Kidney epithelial cell (primary cell): Measurements from ENCODE around the gene MIPOL1. TPM values are rescaled to one million over a fixed set of nuclear protein-coding genes. Genes with fewer than 3 reads are reported as not detected.

Source experiments
- DNase-seq: peaks from one replicate; pipeline ENCODE4 v3.0.0-alpha.2; 2010; ENCODE audit warnings: low read depth
- H3K27me3 ChIP-seq: 2 replicates; pipeline ENCODE4 v1.6.0; 2011; ENCODE audit warnings: low read length; ENCODE audit not compliant: control insufficient read depth, insufficient read depth
- H3K36me3 ChIP-seq: 2 replicates; pipeline ENCODE4 v1.5.1; 2011; ENCODE audit warnings: low read length; ENCODE audit not compliant: control insufficient read depth, insufficient read depth
- H3K4me3 ChIP-seq: 2 replicates; pipeline ENCODE4 v1.5.1; 2011; ENCODE audit warnings: low read depth, mild to moderate bottlenecking, control low read depth, low read length
- total RNA-seq: library from RNA; depleted of rRNA; stranded (reverse); fragments of >200 nt; gene quantifications from 2 replicates; pipeline ENCODE4 v1.2.3, GENCODE V29; 2015
- TF ChIP-seq, protein P1 (sequence below): IDR thresholded peaks from 2 replicates; pipeline ENCODE4 v1.5.1; 2011; ENCODE audit warnings: mild to moderate bottlenecking, moderate library complexity, low read length, control low read depth, inconsistent platforms; ENCODE audit not compliant: insufficient read depth, poor library complexity, severe bottlenecking

The MIPOL1 gene
- total RNA-seq, 1 donor from 2014 or later, result 7.1 TPM

DNA sequence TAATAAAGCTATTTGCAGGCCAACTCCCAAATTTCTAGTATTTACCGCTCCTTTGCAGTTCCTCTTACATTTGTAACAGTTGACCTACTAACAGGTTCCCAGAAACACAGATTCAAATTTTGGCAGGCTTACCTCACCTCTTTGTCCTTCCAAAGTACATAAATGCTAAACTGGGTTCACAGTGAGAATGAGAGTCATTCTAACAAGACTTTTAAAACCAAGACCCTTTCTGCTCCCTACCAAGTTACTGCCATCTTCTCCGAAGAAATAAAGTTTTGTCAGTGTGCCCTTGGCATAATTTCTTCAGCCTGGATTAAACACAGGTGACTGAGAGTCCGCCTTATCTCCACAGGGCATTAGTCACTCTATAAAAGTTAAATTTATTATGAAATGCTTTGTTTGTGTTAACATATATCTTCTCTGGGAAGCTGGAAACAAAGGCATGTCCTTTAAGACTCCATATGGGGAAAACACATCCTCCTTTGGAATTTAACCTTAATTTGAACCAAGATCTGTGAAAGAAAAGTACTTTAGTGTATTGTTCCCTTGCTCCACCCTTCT is 369.2 kb downstream of the MIPOL1 start:
- Histone ChIP-seq H3K4me3 (no peak overlapping the region), H3K27me3 (no peaks in the 10 kb centered on the region), H3K36me3 (no peaks in the 10 kb centered on the region)
- DNase-seq, result no peak
- TF ChIP-seq, protein P1, sequence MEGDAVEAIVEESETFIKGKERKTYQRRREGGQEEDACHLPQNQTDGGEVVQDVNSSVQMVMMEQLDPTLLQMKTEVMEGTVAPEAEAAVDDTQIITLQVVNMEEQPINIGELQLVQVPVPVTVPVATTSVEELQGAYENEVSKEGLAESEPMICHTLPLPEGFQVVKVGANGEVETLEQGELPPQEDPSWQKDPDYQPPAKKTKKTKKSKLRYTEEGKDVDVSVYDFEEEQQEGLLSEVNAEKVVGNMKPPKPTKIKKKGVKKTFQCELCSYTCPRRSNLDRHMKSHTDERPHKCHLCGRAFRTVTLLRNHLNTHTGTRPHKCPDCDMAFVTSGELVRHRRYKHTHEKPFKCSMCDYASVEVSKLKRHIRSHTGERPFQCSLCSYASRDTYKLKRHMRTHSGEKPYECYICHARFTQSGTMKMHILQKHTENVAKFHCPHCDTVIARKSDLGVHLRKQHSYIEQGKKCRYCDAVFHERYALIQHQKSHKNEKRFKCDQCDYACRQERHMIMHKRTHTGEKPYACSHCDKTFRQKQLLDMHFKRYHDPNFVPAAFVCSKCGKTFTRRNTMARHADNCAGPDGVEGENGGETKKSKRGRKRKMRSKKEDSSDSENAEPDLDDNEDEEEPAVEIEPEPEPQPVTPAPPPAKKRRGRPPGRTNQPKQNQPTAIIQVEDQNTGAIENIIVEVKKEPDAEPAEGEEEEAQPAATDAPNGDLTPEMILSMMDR, result no peak

DNA sequence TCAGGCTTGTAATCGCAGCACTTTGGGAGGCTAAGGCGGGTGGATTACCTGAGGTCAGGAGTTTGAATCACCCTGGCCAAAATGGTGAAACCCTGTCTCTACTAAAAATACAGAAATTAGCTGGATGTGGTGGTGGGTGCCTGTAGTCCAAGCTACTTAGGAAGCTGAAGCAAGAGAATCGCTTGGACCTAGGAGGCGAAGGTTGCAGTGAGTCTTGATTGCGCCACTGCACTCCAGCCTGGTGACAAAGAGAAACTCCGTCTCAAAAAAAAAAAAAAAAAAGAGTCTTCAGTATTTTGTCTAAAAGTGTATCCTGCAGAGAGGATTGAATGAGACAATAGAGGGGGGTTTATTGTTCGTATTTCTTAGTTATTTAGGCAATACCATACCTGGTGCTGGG is 372.0 kb downstream of the MIPOL1 start:
- H3K36me3 ChIP-seq, result no peaks in the 10 kb centered on the region
- H3K4me3 ChIP-seq, result no peak overlapping the region
- no peaks in the 10 kb centered on the region for H3K27me3 ChIP-seq
- TF ChIP-seq, protein P1, result no peak
- no peak for DNase-seq

DNA sequence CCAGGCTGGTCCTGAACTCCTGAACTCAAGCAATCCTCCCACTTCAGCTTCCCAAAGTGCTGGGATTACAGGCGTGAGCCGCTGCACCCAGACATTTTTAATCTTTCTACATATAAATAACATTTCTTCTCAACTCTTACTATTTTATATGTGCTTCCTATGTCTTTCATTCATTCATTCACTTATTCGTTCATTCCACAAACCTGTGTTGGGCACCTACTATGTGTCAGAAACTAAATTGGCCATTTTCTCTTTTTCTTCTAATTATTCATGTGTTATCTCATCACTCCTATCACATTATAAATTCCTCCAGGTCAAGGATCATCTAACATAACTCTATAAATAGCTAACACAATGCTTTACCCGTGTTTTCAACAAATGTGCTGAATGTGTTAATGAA is 373.7 kb downstream of the MIPOL1 start:
- Histone ChIP-seq H3K36me3 (no peaks in the 10 kb centered on the region), H3K27me3 (no peaks in the 10 kb centered on the region), H3K4me3 (no peak overlapping the region)
- TF ChIP-seq, protein P1, result no peak
- DNase-seq, result no peak

DNA sequence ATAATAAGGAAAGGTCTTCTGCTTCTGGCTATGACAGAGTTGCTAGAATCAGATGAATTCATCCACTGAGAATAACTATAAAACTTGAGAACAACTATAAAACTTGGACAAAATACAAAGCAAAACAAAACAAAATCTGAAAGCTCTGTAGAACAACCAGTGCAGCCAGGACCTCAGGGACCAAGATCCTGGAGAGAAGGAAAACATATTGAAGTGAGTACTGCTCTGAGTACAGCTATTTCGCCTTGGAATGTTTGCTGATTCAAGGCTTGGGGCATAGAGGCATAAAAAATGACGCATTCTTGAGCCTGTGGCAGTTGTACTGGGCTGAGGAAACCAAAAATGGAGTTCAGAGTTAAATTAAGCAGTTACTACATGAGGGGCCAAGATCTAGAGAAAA is 375.6 kb downstream of the MIPOL1 start:
- DNase-seq, result no peak
- no peaks in the 10 kb centered on the region for H3K36me3 ChIP-seq
- H3K4me3 ChIP-seq, result no peak overlapping the region
- TF ChIP-seq, protein P1, result no peak
- no peaks in the 10 kb centered on the region for H3K27me3 ChIP-seq

DNA sequence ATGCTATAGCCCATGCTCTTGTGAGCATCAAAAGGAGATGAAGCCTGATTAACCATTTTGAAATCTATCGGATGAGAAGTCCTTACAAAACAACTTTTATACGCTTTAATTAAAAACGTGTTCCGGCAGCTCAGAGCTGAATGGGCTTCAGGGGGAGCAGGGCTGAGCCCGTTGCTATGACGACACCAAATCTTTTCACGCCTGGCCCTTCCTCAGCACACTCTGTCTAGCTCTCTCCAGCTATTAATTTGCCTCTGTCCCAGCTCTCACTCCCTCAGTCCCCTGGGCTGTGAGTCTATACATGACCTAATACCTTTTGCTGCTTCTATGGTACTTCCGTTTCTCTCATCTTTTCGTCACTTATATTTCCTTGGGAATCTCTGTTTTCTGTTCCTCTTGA is 381.5 kb downstream of the MIPOL1 start:
- no peak for DNase-seq
- peaks cover 12% of the 10 kb centered on the region for H3K27me3 ChIP-seq
- TF ChIP-seq, protein P1, result no peak
- H3K36me3 ChIP-seq, result no peaks in the 10 kb centered on the region
- no peak overlapping the region for H3K4me3 ChIP-seq

DNA sequence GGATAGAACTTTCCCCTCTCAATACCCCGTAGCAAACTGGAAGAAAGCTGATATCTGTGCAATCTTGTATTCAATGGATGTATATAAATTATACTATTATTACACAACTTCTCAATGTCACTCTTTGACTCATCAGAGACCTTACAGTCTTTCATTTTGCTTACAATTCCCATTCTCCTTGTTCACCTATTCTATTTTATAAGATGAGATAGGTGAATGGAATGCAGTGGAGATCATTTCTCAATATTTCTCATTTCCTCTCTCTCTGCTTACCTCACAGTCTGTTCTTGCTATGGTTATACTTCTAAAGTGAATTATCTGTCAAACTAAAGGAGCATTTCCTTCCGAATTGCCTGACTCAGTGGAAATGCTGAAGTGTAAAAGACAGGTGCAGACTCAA is 382.4 kb downstream of the MIPOL1 start:
- no peak for DNase-seq
- TF ChIP-seq, protein P1, result no peak
- Histone ChIP-seq H3K27me3 (peaks cover 20% of the 10 kb centered on the region), H3K36me3 (no peaks in the 10 kb centered on the region), H3K4me3 (no peak overlapping the region)
